Naive thymus-derived CD8-positive, alpha-beta T cell (primary cell): ENCODE results near the gene PNKP. TPM values are rescaled to one million over a fixed set of nuclear protein-coding genes. Genes with fewer than 3 reads are reported as not detected.

ENCODE experiments used
- ATAC-seq, 2 donors: fragments of 150-1000 bp; cut with Tn5 transposase in 1 of 2; sonication (Bioruptor Pico), chemical (Tn5 transposase) in 1 of 2; 1 replicate in 1 of 2; 2 replicates in 1 of 2; pipeline ENCODE4 v1.10.0; 2021; ENCODE audit warnings: mild to moderate bottlenecking in 2 of 2, moderate library complexity in 2 of 2
- POLR2A ChIA-PET: fragments of 350-600 bp; sonication (Branson Sonifier 250); formaldehyde crosslinking; loops from one replicate; lab custom pipeline; 2021; ENCODE audit warnings: antibody characterized with exemption; lab: Charles Lee
- DNase-seq, 10 donors: peaks; one replicate each; pipeline versions ENCODE4 v3.0.0 to v3.0.0-alpha.2; 2020 to 2022
- H3K27ac Mint-ChIP-seq, 10 donors: one replicate each; pipeline ENCODE4 v1.8.0; 2020 to 2022; ENCODE audit warnings: mild to moderate bottlenecking in 10 of 10, mixed read lengths in 10 of 10, moderate library complexity in 4 of 10, inconsistent platforms in 1 of 10
- H3K27me3 Mint-ChIP-seq, 5 donors: one replicate each; pipeline ENCODE4 v1.8.0; 2021 to 2022; ENCODE audit warnings: mixed read lengths in 5 of 5
- H3K36me3 Mint-ChIP-seq, 3 donors: one replicate each; pipeline ENCODE4 v1.8.0; 2020 to 2022; ENCODE audit warnings: mixed read lengths in 3 of 3, mild to moderate bottlenecking in 2 of 3, inconsistent platforms in 1 of 3
- H3K4me1 Mint-ChIP-seq, 4 donors: one replicate each; pipeline ENCODE4 v1.8.0; 2021 to 2022; ENCODE audit warnings: mixed read lengths in 4 of 4
- H3K4me3 Mint-ChIP-seq, 10 donors: one replicate each; pipeline ENCODE4 v1.8.0; 2020 to 2022; ENCODE audit warnings: mild to moderate bottlenecking in 10 of 10, mixed read lengths in 10 of 10, moderate library complexity in 6 of 10, inconsistent platforms in 1 of 10
- H3K9me3 Mint-ChIP-seq, 9 donors: one replicate each; pipeline ENCODE4 v1.8.0; 2020 to 2022; ENCODE audit warnings: mixed read lengths in 9 of 9, mild to moderate bottlenecking in 3 of 9, inconsistent platforms in 1 of 9, moderate library complexity in 1 of 9
- polyA plus RNA-seq, 3 donors: library from polyadenylated mRNA; unstranded; fragments of 300-500 nt; fragmentation: Illumina TruSeq; gene quantifications; one replicate each; pipeline ENCODE4 v1.2.3, GENCODE V29; 2021
- total RNA-seq, 8 experiments: library from RNA in 2 of 8; stranded (reverse) in 2 of 8; gene quantifications; one replicate each; pipeline ENCODE4 v1.2.3 and lab custom pipeline; 2021 to 2026

The PNKP gene
- total and polyA plus RNA-seq, 5 experiments from 2014 or later, result 21.1 to 176 (median 24.3) TPM

GRCh38 chr19:49888510-49888824 lies 21.1 kb upstream of the PNKP start:
- ATAC-seq, result no peak
- no peak for DNase-seq
- peaks cover 0 to 25% (median 5%) of the 10 kb centered on the region in 3 donors for H3K36me3 Mint-ChIP-seq
- H3K27me3 Mint-ChIP-seq, result no peaks in the 10 kb centered on the region
- peaks cover 0 to 9% (median under 1%) of the 10 kb centered on the region in 4 donors for H3K4me1 Mint-ChIP-seq
- H3K9me3 Mint-ChIP-seq, result no peaks in the 10 kb centered on the region
- POLR2A ChIA-PET, result interaction anchor here (2.0 to 2.3 kb wide), 2 partner anchors 11 to 171 kb away, joined by 5 to 7 read pairs; partner anchors contain the start of genes AKT1S1 and TBC1D17
- peak overlapping the region in 2 of 10 donors; percentile 20 to 41 for H3K27ac Mint-ChIP-seq
- peak overlapping the region in 3 of 10 donors; percentile 11 to 38 (median 37) for H3K4me3 Mint-ChIP-seq

DNA sequence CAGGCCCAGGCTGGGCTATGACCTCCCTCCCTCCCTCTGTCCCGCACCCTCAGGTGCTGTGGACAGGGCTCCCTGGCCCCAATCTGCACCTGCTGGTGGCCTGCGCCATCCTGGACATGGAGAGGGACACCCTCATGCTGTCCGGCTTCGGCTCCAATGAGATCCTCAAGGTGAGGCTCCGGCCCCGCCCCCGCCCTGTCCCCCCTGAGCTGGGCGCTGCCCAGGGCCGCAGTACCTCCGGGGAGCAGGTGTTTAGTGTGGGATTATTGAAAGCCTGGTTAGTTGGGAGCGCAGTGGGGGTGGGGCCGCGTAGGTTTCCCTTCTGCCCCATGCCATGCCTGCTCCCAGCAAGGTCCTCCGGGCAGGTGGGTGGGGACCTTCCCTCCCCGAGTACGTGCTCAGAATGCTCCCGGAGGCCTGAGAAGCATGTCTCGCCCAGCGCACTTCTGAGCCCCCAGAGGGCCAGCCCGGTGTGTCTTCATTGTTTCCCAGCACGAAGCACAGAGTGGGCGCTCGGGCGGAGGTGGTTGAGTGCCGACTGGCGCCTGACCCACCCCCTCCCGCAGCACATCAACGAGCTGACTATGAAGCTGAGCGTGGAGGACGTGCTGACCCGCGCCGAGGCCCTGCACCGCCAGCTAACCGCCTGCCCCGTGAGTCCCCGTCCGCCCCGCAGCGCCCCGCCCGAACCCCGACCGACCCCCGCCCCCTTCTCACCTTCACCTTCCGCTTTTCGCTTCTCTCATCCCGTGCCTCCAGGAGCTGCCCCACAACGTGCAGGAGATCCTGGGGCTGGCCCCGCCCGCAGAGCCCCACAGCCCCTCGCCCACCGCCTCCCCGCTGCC lies 20.5 kb upstream of the PNKP start:
- H3K27ac Mint-ChIP-seq, result no peak overlapping the region

DNA sequence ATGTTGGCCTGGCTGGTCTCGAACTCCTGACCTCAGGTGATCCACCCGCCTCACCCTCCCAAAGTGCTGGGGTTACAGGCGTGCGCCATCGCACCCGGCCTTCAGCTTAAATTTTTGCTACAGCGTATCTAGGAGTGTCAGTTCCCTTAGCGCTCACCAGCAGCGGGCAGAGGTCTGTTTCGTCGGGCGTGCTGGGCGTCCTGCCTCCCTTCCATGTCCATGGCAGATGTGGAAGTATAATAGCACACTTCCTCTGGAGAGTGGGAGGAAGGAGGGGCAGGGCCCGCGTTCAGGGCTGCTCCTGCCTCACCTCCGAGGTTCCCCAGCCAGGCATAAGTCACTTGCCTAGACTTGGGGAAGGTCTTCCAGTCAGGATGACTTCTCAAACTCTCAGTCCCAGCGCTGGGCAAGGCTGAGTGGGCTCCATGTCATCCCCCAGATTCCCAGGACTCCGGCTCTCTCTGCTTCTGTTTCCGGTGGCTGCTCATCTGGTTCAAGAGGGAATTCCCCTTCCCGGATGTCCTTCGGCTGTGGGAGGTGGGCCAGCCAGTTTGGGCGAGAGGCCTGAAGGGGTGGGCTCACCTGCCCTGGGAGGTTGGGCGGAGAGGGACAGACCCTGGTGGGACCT lies 19.8 kb upstream of the PNKP start:
- POLR2A ChIA-PET, result interaction anchor here (1.0 to 2.0 kb wide), 4 partner anchors 10 to 43 kb away, joined by 3 to 7 read pairs (median 4); partner anchors contain the start of genes AKT1S1, ATF5, NUP62 and TBC1D17
- Mint-ChIP-seq H3K4me1 (peaks cover 0 to 4% (median 0%) of the 10 kb centered on the region in 4 donors), H3K36me3 (peaks cover 0 to 36% (median 9%) of the 10 kb centered on the region in 3 donors), H3K27me3 (no peaks in the 10 kb centered on the region), H3K9me3 (no peaks in the 10 kb centered on the region), H3K4me3 (no peak overlapping the region), H3K27ac (no peak overlapping the region)
- DNase-seq (no peak), ATAC-seq (no peak)

More for the DNA sequence above, 20.5 kb upstream of the PNKP start:
- POLR2A ChIA-PET, result interaction anchor here (0.6 to 2.0 kb wide), 2 partner anchors 8 to 11 kb away, joined by 4 to 7 read pairs; partner anchors contain the start of genes AKT1S1 and TBC1D17
- Mint-ChIP-seq H3K9me3 (no peaks in the 10 kb centered on the region), H3K4me1 (peaks cover 0 to 9% (median 0%) of the 10 kb centered on the region in 4 donors), H3K36me3 (peaks cover 0 to 30% (median 9%) of the 10 kb centered on the region in 3 donors), H3K4me3 (peak overlapping the region in 1 of 10 donors; percentile 37), H3K27me3 (no peaks in the 10 kb centered on the region)
- DNase-seq, result no peak
- no peak for ATAC-seq

- ATAC-seq (no peak), DNase-seq (no peak)
- H3K27ac Mint-ChIP-seq, result no peak overlapping the region
- H3K4me3 Mint-ChIP-seq, result no peak overlapping the region
- peaks cover 0 to 53% (median 9%) of the 10 kb centered on the region in 3 donors for H3K36me3 Mint-ChIP-seq
- peaks cover 0 to 2% (median under 1%) of the 10 kb centered on the region in 4 donors for H3K4me1 Mint-ChIP-seq
- no peaks in the 10 kb centered on the region for H3K27me3 Mint-ChIP-seq
- POLR2A ChIA-PET, result no interaction called here
- H3K9me3 Mint-ChIP-seq, result no peaks in the 10 kb centered on the region
Measured at GRCh38 chr19:49884760-49885159, 17.4 kb upstream of the PNKP start.

- Mint-ChIP-seq H3K27me3 (no peaks in the 10 kb centered on the region), H3K4me1 (peaks cover 1 to 7% (median 3%) of the 10 kb centered on the region in 4 donors), H3K4me3 (no peak overlapping the region), H3K9me3 (no peaks in the 10 kb centered on the region), H3K36me3 (peaks cover 0 to 54% (median 9%) of the 10 kb centered on the region in 3 donors), H3K27ac (peak overlapping the region in 1 of 10 donors; percentile 84)
- ATAC-seq (no peak), DNase-seq (no peak)
- POLR2A ChIA-PET, result no interaction called here
Measured at GRCh38 chr19:49884109-49884508, 16.7 kb upstream of the PNKP start.

DNA sequence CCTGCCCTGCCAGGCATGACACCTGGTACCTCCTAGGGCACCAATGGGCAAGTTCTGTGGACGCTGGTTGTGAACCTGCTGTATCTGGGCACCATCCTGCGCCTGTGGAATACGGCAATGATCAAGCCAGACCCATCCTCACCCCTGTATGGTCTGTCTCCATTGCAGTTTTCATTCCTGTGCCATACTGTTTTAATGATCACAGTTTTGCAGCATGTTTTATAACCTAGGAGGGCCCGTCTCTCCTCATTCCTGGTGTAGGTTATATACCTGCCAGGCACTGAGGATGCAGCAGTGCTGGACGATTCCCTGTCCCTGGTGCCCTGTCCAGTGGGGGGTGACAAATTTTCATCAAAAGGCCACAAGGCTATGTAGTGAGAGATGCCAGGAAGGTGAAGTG lies 15.7 kb upstream of the PNKP start:
- Mint-ChIP-seq H3K4me3 (no peak overlapping the region), H3K4me1 (peaks cover 9 to 17% (median 13%) of the 10 kb centered on the region in 4 donors), H3K9me3 (no peaks in the 10 kb centered on the region), H3K27me3 (no peaks in the 10 kb centered on the region), H3K36me3 (peaks cover 0 to 56% (median 9%) of the 10 kb centered on the region in 3 donors), H3K27ac (peak overlapping the region in 1 of 10 donors; percentile 5)
- ATAC-seq (no peak), DNase-seq (no peak)
- POLR2A ChIA-PET, result interaction anchor here (0.6 kb wide), 1 partner anchor 57 kb away, joined by 3 read pairs; no protein-coding TSS in a partner anchor

- no peak overlapping the region for H3K4me3 Mint-ChIP-seq
- DNase-seq, result no peak
- no peak overlapping the region for H3K27ac Mint-ChIP-seq
- no peak for ATAC-seq
- no peaks in the 10 kb centered on the region for H3K9me3 Mint-ChIP-seq
- peaks cover 0 to 57% (median 9%) of the 10 kb centered on the region in 3 donors for H3K36me3 Mint-ChIP-seq
- H3K4me1 Mint-ChIP-seq, result peaks cover 12 to 19% (median 16%) of the 10 kb centered on the region in 4 donors
- POLR2A ChIA-PET, result interaction anchor here (0.6 kb wide), 1 partner anchor 57 kb away, joined by 3 read pairs; no protein-coding TSS in a partner anchor
- H3K27me3 Mint-ChIP-seq, result no peaks in the 10 kb centered on the region
Measured at GRCh38 chr19:49882643-49883042, 15.3 kb upstream of the PNKP start.

- ATAC-seq, result no peak
- POLR2A ChIA-PET, result interaction anchor here (0.7 kb wide), 1 partner anchor 48 kb away, joined by 3 read pairs; the partner anchor contains the start of genes ATF5 and NUP62
- Mint-ChIP-seq H3K36me3 (peaks cover 0 to 57% (median 9%) of the 10 kb centered on the region in 3 donors), H3K27ac (no peak overlapping the region), H3K9me3 (no peaks in the 10 kb centered on the region), H3K4me1 (peaks cover 12 to 19% (median 16%) of the 10 kb centered on the region in 4 donors), H3K4me3 (no peak overlapping the region), H3K27me3 (no peaks in the 10 kb centered on the region)
- DNase-seq, result no peak
Measured at GRCh38 chr19:49881672-49882394, 14.5 kb upstream of the PNKP start.

DNA sequence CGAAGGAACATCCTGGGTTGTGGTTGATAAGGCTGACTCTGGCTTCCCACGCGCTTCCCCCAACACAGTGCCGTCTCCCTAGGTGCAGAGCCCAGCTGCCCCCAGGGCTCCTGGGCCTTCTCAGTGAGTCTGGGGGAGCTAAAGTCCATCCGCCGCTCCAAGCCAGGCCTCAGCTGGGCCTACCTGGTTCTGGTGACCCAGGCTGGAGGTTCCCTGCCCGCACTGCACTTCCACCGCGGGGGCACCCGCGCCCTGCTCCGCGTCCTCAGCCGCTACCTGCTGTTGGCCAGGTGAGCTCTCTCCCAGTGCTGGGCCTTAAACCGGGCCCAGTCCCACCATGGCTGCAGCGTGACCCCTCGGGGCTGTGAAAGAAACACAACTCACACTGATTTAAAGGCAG lies 13.8 kb upstream of the PNKP start:
- POLR2A ChIA-PET, result no interaction called here
- Mint-ChIP-seq H3K36me3 (peaks cover 0 to 57% (median 9%) of the 10 kb centered on the region in 3 donors), H3K27ac (peak overlapping the region in 1 of 10 donors; percentile 43), H3K4me1 (peaks cover 12 to 19% (median 16%) of the 10 kb centered on the region in 4 donors), H3K4me3 (no peak overlapping the region), H3K27me3 (no peaks in the 10 kb centered on the region), H3K9me3 (no peaks in the 10 kb centered on the region)
- DNase-seq (no peak), ATAC-seq (no peak)

GRCh38 chr19:49880162-49880869 lies 12.9 kb upstream of the PNKP start:
- DNase-seq (no peak), ATAC-seq (no peak)
- H3K27me3 Mint-ChIP-seq, result no peaks in the 10 kb centered on the region
- peak overlapping the region in 1 of 10 donors; percentile 14 for H3K4me3 Mint-ChIP-seq
- POLR2A ChIA-PET, result interaction anchor here (1.2 kb wide), 1 partner anchor 162 kb away, joined by 4 read pairs; no protein-coding TSS in a partner anchor
- no peak overlapping the region for H3K27ac Mint-ChIP-seq
- H3K4me1 Mint-ChIP-seq, result peaks cover 15 to 26% (median 20%) of the 10 kb centered on the region in 4 donors
- no peaks in the 10 kb centered on the region for H3K9me3 Mint-ChIP-seq
- peaks cover 0 to 49% (median 9%) of the 10 kb centered on the region in 3 donors for H3K36me3 Mint-ChIP-seq

DNA sequence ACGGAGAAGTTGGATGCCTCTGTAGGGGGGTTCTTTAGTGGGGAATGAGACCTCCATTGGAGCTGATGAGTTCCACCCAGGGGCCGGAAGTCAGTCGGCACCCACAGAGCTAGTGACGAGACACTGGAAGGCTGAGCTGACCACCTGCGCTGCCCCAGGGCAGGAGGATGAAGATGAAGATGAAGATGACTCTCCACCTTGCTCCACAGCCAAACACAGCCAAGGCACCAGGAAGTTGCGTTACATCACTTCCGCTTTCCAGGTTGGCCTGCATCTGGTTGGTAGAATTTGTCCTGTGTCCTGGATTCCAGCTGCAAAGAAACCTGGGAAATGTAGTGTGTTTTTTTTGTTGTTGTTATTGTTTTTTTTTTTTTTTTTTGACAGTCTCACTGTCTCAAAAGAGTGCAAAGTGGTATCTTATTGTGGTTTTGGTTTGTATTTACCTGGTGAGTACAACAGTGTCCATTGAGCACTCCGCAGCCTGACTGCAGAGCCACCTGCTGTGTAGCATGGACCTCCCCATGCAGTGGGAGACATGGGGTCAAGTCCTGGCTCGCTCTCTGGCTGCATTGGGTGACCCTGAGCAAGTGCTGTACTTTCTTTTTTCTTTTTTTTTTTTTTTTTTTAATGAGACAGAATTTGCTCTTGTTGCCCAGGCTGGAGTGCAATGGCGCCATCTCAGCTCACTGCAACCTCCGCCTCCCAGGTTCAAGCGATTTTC lies 12.0 kb upstream of the PNKP start:
- Mint-ChIP-seq H3K9me3 (no peaks in the 10 kb centered on the region), H3K4me3 (peak overlapping the region in 2 of 10 donors; percentile 7 to 44), H3K4me1 (peaks cover 15 to 31% (median 21%) of the 10 kb centered on the region in 4 donors), H3K36me3 (peaks cover 0 to 41% (median 6%) of the 10 kb centered on the region in 3 donors), H3K27me3 (no peaks in the 10 kb centered on the region), H3K27ac (peak overlapping the region in 3 of 10 donors; percentile 48 to 73 (median 50))
- DNase-seq, result no peak
- POLR2A ChIA-PET, result interaction anchor here (0.6 to 1.2 kb wide), 6 partner anchors 8 to 161 kb away, joined by 3 to 4 read pairs (median 4); partner anchors contain the start of genes PNKP and PTOV1
- ATAC-seq, result no peak
